ENCODE results near the gene SYNM.

Gene SYNM

GRCh38 chr15:99115300-99116215, 10.7 kb downstream of the SYNM start:
- H3K4me3 ChIP-seq (replicated peaks; ENCODE audit: low read depth, low read length) = no peak overlapping the region
- TF ChIP-seq, protein P1, sequence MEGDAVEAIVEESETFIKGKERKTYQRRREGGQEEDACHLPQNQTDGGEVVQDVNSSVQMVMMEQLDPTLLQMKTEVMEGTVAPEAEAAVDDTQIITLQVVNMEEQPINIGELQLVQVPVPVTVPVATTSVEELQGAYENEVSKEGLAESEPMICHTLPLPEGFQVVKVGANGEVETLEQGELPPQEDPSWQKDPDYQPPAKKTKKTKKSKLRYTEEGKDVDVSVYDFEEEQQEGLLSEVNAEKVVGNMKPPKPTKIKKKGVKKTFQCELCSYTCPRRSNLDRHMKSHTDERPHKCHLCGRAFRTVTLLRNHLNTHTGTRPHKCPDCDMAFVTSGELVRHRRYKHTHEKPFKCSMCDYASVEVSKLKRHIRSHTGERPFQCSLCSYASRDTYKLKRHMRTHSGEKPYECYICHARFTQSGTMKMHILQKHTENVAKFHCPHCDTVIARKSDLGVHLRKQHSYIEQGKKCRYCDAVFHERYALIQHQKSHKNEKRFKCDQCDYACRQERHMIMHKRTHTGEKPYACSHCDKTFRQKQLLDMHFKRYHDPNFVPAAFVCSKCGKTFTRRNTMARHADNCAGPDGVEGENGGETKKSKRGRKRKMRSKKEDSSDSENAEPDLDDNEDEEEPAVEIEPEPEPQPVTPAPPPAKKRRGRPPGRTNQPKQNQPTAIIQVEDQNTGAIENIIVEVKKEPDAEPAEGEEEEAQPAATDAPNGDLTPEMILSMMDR (IDR thresholded peaks at IDR 0.05; ENCODE audit: low read length, missing control alignments) = no peak
- DNase-seq (ENCODE audit: low read depth) = no peak

DNA sequence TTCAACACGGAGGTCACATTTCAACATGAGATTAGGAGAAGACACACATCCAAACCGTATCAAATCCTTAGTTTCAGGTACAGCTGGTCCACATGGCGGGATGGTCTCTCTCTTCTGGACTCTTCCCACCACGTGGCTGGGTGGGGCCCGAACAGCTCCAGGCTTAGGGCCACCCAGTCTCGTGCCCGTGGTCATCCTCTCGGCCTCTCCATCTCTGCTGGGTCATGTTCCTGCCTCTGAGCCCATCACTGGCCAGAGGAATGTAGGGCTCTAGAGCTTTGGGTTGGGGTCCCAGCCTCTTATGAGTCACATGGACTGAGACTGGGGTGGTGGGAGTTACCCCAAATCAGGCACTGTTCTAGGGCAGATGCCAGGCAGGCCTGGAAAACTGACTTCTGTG, 12.2 kb downstream of the SYNM start:
- TF ChIP-seq, protein P1 (IDR thresholded peaks at IDR 0.05; ENCODE audit: low read length, missing control alignments) = no peak
- DNase-seq (ENCODE audit: low read depth) = no peak
- no peak overlapping the region for H3K4me3 ChIP-seq (replicated peaks; ENCODE audit: low read depth, low read length)

GRCh38 chr15:99117563-99118257, 12.8 kb downstream of the SYNM start:
- no peak overlapping the region for H3K4me3 ChIP-seq (replicated peaks; ENCODE audit: low read depth, low read length)
- DNase-seq (ENCODE audit: low read depth) = no peak
- TF ChIP-seq, protein P1 (IDR thresholded peaks at IDR 0.05; ENCODE audit: low read length, missing control alignments) = no peak

GRCh38 chr15:99118258-99118632, 13.4 kb downstream of the SYNM start:
- TF ChIP-seq, protein P1 (IDR thresholded peaks at IDR 0.05; ENCODE audit: low read length, missing control alignments) = no peak
- H3K4me3 ChIP-seq (replicated peaks; ENCODE audit: low read depth, low read length) = no peak overlapping the region
- DNase-seq (ENCODE audit: low read depth) = no peak

DNA sequence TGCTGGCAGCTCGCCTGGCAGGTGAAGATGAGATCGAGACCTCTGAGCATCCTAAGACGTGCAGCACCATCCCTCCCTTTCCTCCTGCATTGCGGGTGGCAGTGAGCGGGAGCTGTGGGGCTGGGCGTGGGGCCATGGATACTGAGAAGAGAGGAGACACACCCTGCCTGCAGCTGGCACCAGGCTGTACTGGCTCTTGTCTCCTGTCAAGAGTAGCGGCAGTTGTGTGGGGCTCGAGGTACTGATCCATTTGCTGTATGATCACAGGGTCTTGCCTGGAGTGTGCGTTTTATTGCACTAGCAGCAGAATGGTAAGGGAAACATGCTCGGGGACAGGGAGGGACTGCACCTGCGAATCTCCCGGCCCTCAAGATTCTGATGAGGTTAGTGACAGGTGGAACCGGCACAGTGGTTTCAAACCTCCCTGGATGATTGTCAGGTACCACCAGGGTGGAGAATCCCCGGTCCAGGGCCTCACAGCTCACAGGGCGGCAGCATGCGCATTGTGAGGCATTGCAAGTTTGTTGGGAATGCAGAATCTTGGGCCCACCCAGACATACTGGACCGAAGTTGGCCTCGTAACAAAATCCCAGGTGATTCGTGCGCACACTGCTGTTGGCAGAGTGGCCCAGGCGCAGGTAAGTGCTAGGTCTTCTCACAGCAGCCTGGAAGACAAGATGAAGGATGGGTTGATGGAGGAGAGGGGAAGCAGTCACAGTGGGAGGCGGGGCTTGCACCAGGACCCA, 14.1 kb downstream of the SYNM start:
- TF ChIP-seq, protein P1 (IDR thresholded peaks at IDR 0.05; ENCODE audit: low read length, missing control alignments) = no peak
- no peak overlapping the region for H3K4me3 ChIP-seq (replicated peaks; ENCODE audit: low read depth, low read length)
- no peak for DNase-seq (ENCODE audit: low read depth)

DNA sequence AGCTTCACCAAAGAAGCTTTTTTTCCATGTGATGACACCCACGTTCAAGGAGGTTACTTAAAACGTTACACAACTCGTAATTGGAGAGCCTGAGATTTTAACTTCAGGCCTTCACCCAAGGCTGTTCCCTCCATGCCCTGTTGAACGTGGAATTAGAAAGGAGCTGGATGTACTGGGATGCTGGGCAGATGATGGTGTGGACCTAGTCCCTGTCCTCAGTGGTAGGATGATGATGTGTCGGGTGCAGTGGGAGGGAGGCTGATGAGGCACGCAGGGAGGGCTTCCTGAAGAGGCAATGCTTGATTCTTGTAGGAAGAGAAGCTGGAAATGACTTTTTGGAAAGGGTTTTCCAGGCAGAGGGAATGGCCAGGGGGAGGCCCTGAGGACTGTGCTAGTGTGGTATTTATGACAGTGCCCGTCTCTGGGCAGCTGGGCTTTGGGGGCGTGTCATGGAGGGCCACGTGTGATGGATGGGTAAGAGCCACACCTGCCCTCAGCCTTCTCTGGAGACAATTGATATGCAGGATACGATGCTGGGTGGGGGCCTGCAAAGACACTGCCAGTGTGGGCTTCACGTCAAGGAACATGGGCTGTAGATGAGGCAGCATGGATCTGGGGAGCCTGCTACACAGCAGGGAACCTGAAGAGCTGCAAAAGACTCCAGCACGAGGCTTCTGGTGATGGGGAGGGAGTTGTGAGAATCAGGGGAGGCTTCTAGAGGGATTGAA, 15.3 kb downstream of the SYNM start:
- DNase-seq (ENCODE audit: low read depth) = no peak
- TF ChIP-seq, protein P1 (IDR thresholded peaks at IDR 0.05; ENCODE audit: low read length, missing control alignments) = no peak
- H3K4me3 ChIP-seq (replicated peaks; ENCODE audit: low read depth, low read length) = no peak overlapping the region
